Occipital lobe (tissue), 2 donors: Measurements from ENCODE around the gene GUCY2F. TPM values are rescaled to one million over a fixed set of nuclear protein-coding genes. Genes with fewer than 3 reads are reported as not detected.

Experiments
- DNase-seq: peaks from one replicate; lab custom pipeline; 2025; lab: John Stamatoyannopoulos, UW
- total RNA-seq: library from RNA; depleted of rRNA; stranded (reverse); fragments of >200 nt; gene quantifications from one replicate; pipeline ENCODE4 v1.2.3, GENCODE V29; 2014

The GUCY2F gene
- total RNA-seq, 1 donor from 2014 or later = under 0.01 TPM

DNA sequence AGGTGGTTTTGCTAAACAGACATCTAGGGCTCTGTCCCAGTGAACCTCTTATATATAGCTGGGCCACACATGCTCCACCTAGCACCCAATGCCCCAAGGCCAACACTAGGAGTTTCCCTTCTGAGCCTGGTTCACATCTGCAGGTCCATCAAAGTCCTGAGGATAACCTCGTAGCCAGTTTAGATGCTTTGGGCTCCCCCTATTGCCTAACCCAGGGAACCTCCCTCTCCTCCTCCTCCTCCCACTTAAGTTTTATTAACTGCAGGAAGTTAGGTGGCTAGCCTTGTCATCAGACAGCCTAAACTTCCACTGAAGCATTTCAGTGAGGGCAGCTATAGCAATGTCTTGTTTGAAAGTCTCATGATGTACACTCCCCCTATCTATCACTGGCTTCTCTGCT is 88.0 kb downstream of the GUCY2F start:
- DNase-seq = no peak

DNA sequence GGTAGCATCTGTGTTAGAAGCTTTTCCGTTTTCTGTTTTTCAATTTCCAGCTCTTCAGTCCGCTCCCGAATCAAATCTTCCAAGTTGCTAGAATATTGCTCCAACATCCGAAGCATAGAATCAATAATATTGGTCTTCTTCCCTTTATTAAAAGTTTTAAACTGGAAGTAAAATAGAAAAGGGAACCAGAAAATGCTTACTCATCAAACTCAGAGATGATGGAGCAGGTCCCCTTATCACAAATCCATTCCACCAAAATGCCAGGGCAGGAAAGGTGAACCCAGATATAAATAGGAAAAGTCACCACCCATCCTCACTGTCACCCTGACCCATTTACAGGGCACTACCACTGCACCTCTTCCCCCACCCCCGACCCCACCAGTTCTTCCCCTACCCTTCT is 89.0 kb downstream of the GUCY2F start:
- DNase-seq = no peak

DNA sequence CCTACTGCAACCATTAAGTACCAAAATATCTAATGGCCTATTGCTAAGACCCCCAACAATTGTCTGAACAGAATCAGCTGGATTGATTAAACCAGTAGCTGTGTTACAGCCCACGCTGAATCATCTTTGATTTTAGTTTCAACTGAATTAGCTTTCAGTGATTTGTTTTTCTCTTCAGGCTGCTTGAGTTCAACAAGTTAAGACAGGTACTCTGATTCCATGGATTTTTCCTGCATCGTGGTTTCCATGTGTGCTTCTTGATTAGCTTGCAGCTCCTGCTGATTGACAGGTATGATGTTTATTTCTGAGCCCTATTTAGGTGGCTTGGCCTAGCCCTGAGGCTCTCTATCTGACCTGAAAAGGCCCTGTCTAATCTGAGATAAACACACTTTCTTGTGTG is 91.3 kb downstream of the GUCY2F start:
- DNase-seq = no peak

DNA sequence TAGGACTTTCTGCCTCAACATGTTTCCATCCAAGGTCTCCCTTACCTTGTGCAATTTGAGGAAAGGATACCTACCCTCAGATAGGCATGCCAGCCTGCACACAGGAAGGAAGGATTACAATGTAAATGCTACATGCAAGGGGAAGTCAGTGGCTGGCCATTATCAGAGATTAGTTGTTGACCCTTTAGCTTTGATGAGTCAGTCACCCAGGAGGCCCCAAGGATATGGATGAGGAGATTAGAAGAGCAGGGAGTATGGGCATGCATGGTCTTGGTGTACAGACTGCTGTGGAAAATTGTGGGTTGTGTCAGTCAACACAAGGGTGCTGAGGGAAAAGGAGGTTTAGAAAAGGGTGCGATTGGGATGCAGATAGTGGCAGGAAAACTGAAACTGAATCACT is 92.0 kb downstream of the GUCY2F start:
- DNase-seq = no peak

DNA sequence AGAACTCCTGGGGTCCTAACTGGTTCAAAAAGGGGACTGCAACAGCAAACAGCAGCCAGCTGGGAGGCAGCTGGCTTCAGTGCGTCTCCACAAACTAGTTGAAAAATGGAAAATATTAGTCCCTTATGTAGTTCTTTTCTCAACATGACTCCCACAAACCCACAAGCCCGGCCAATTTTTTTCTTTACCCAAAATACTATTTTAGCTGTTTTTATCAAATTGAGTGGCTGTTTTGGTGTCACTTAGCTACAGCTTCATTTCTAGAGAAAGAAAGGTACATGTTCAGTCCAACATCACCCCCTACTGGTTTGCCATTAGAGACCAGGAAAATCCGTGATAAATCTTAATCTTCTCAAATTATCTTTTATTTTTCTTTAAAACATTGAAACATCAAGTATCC is 97.2 kb downstream of the GUCY2F start:
- no peak for DNase-seq

DNA sequence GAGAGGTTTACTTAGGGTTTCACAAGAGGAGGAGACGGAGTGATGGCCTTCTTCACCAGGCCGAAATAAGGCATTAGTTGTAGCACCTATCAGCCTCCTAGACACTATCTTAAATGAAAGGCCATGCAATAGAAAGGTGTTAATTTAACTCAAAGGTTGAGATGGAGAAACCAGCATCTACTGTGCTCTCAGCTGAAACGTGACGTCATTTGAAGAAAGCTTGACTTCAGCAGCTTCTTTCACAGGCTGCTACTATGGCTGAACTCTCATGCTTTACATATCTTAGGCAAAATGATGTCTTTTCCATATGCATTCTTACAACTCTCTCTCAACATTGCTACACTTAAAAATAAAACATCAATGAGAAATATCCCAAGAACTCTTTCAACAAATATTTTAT is 99.6 kb downstream of the GUCY2F start:
- no peak for DNase-seq

DNA sequence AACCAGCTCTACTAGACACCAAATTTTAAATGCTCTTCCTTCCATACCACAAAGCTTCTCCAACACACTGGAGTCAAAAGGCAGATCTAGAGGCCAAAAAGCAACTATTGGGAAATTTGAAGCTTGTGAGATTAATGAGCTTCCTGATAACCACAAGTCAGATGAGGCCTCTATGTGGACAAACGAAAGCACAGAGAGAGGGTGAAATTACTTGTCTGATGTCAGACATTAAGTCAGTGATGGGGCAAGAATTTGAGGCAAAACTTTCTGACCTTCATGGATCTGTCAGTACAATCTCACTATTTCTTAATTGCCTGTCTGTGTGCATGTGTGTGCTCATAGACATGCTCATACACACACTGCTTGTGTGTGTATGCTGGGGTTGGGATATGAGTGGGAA is 103.6 kb downstream of the GUCY2F start:
- DNase-seq = no peak

DNA sequence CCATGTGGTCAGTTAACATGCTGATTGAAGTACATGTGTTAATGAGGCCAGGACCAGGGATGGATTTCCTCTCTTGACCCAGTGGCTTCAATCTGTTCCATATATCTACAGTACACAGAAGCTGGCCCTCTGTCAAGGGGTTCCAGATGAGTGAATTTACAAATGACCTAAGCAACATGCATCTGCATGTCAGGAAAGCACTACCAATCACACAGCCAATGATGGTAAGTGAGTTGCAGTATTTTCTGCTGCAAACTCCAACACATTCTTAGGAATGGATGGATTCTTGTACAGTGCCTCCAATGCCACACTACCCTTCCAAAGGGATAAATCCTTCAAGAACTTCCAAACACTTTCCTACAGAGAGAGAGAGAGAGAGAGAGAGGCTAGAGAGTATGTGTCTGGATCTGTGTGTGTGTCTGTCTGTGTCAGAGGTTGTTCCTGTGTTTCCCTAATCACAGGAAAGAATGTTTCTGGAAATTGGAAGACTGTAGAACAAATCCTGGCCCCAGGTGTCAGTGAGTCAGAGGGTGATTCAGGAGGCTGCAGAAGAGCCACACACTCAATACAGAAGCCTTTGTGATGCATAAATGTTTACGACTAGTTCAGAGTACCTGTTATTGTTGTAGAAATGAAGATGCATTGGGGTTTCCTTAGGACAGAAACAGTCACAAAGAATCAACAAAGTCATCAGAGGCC is 107.5 kb downstream of the GUCY2F start:
- no peak for DNase-seq

DNA sequence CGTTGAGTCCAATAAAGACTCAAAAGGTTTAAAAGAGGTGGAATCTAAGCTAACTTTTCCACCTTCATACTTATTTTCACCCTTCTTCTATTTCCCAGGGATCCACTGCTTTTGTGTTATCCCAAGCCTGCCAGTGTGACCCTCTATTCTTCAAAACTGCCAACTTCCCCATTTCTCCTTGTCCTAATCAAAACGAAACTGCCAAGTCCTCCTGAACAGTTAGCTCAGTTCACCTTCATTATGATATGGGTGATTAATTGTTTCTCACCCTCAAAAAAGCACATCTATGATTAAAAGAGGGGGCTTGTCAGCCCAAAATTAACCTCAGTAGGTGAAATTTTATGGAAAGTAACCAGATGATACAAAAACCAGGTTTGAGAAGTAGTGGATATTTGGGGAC is 108.4 kb downstream of the GUCY2F start:
- no peak for DNase-seq

DNA sequence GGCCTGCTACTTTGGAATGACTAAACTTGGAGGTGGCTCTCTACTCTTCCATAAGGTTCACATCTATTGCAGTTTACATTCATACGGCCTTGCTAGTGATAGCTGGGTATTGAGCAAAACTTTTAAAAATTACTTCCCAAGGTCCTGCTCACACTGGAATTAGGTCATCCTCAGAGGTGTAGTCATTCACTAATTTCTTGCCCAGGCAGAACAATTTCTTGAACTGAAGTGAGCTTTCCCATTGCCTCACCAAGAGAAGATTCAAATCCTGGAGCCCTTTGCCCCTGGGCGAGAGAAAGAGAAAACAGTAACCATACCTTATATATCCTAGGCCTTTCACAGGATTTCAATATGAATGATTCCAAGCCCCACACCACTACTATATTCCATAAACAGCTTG is 109.2 kb downstream of the GUCY2F start:
- DNase-seq = no peak

DNA sequence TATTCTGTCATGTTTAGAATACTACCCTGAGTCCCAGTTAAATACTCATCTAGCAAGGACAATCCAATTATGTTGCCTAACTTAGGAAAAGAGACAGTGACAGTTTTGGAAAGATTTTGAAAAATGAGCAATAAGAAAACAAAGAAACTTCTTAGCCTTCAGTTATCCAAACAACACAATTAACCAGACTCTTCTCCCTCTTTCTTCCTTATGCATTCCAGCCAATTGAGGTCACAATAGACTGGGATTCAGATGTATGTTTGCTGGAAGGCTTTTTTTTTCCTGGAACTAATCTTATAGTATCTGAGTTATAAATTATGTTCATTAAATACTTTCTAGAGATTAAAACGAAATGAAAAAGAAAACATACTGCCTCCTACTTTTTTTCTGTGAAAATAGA is 109.6 kb downstream of the GUCY2F start:
- no peak for DNase-seq

DNA sequence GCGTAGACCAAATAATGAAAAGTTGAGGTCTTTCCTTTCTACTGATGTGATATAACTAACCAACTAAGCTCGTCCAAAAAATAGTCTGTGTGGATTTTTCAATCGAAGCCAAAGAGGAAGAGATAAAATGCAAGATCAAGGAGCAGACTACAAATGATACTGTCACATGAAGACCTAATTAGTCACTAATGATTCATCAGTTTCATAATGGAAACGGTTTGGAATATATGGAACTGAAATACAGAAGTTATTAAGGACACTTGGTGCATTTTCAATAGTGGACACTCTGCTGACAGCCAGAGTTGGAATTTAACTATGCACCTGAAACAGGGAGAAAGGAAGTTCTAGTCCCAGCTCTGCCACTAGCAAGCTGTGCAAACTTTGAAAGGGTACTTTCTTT is 119.8 kb downstream of the GUCY2F start:
- no peak for DNase-seq

DNA sequence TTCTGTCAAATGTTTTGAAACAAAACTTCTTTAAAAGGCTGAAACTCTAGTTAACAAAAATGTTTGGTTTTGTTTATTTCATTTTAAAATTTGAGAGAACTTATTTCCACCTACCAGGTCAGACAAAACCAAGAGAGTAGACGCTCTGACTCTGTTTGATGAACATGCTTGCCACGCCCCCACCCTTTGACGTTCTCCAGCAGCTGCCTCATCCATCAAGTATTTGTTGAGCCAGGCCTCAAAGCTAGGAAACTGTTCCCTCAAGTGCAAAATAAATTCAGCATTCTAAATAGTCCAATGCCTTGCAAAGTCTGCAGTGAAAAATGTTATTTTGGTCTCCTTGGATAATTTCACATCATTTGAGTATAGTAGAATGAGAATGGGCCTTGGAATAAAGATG is 121.6 kb downstream of the GUCY2F start:
- no peak for DNase-seq

DNA sequence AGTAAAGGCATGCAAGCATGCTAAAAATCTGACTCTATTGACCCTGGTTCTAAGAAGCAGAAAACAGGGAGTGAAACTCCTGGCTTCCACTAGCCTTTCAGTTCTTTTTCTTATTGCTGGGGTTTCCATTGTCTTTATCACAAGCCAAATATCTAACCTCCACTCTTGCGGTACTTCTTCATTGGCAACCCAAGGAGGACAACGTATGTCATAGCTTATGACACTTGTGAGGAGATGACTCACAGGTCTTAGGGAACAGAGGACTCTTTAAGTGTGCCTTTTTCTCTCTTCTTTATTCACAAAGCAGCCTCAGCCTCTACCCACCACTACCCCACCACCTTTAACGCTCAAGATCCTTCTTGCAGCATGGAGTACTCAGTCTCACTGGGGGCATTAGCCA is 124.2 kb downstream of the GUCY2F start:
- no peak for DNase-seq

DNA sequence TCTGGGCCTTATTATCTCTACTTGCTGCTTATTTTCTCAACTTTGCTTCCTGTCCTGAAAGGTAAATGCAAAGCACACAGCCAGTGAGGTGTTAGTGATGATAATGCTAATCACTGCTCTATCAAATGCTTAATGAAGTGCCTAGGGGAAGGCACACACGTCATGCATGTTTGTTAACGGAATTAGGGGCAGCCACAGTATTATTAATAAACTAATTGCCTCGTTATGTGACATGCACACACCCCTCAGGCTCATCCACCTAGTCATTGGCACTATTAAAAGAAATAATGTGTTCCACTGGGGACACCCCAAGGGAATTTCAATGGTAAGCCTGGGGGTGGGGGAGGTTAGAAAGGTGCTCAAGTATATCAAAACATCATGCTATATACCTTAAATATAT is 125.2 kb downstream of the GUCY2F start:
- no peak for DNase-seq

DNA sequence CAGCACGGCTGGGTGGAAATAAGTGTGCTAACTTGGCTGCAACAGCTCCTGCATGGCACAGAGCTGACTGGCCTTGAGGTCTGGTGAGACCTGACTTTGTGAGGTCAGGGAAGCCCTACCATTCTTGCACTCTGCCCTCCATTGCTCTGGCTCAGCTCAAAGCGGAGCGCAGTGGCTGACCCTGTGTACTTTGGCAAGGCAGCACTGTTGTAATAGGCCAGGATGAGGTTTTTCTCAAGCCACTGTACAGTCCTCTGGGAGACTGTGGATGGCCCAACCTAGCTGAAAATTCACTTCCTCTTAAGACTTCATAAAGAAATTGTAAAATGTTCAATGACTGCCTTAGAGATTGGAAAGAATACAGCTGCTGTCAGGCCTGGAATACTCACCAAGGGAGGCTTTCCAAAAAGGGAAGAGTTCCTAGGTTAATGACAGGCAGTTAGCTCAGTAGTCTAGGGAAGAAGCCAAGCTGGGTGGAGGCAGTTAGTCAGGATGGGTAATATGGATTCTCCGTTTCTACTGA is 129.8 kb downstream of the GUCY2F start:
- DNase-seq = no peak

DNA sequence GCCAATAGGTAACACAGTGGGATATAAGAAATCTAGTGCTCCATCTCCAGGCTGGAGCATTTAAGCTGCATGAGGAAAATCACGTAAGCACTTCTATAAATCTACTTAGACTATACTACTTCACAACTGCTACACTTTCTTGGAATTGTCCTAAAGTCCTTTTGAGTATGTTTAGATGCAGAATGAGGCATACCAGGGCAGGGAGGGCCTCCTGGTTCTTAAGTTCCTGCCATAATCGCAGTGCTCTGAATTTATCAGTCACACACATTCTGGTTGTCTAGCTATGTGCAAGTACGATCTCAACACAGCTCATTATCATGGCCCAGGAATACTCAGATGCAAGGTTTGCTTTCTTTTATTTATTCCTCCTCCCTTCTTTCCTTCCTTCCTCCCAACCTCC is 130.3 kb downstream of the GUCY2F start:
- DNase-seq = no peak

DNA sequence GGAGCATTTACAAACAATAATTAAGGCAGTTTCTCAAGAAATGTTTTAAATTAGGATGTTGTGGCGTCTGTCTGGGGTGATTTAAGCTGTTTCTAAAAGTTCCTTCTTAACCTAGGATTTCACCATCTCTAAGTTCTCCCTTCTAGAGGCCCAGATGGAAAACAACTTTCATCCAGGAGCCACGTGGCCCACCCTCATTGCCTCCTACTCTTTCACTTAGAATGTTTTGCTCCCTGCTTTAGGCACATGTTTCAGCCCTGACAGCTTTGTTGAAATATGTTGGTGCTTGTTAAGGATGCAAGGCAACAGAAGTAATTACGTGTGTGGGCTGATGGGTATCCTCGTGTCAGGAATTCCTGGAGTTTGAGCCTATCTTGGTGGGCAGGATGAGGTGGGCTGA is 131.3 kb downstream of the GUCY2F start:
- no peak for DNase-seq

DNA sequence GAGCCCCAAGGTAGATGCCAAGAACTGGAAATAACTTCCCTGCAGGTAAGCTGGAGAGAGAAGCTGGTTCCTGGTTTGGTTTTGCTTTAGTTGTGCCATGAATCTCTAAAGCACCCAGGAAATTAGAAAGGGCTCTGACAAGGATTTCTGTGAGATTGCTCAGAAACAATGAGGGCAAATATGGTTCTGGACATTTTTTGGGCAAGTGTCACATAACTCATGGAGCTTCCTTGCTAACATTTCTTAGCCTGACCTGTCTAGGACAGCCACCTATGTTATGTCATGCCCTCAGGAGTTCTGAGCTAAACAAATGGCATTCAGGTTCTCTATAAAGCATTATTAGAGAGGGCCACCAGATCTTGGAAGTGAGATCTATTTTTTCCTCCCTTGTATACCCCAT is 131.8 kb downstream of the GUCY2F start:
- no peak for DNase-seq

DNA sequence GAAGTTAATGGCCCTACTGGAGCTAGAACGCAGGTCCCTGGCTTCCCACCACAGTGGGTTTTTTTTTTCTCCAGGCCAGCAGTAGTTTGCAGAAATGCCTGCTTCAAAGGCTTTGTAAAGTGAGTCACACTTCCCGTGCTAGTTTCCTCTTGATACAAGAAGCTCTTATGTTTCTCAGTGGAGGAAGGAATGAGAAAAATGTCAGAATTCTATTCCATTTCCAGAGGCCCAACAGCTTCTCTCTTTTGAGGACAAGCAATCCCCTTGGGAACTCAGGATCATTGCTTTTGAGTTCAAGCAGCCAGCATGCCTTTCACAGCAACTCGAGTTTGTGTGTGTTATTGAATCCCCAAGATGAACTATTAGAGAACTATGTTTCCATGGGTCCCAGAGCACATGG is 134.3 kb downstream of the GUCY2F start:
- DNase-seq = no peak

DNA sequence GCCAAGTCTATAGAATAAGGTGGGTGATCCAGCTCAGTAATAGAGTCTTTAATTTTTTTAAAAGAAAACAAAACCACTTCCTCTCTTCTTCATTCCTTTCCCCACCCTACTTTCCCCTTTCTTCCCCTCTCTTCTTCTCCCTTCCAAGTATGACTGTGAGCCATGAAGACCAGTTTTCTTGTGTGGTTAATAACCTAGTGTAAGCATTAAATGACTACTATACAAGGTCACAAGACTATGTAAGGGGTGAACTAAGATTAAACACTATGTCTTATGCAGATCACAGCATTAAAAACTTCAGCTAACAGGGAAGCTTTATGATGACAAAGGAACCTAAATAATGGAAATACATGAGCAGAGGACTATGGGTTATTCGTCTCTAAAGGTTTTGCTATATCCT is 135.4 kb downstream of the GUCY2F start:
- DNase-seq = no peak

DNA sequence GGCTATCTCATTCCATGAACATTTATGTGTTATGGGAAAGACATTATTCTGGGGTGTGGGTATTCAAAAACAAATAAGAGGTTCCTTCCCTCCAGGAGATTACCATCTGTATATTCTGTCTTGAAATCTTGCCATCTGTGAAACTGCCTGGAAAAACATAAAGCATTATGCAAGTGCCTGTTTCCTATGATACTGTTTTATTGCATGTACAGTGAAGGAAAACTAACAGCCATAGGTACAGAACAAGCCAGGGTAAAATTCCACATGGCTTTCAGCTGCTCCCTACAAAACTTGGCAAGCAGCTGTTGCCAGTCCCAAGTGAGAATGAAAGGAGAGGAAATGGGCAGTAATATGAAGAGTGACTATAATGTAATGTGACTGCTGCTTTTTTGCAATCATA is 136.0 kb downstream of the GUCY2F start:
- no peak for DNase-seq

DNA sequence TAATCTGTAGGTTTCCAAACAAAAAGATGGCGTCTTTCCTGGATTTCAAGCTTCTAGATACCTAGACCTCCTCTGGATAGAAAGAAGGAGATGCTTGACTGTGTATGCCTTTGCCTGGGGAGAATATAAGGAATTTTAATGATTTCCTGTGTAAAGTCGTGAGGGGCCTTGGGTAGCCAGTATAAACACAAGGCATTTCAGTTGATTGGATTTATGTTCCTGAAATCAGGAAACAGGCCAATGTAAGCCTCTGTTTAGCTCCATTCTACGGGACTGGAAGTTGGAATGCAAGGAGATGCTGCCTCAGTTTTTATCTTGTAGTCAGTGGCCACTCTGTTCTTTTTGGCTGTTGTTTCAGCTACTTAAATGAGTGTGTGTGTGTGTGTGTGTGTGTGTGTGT is 137.2 kb downstream of the GUCY2F start:
- DNase-seq = no peak

DNA sequence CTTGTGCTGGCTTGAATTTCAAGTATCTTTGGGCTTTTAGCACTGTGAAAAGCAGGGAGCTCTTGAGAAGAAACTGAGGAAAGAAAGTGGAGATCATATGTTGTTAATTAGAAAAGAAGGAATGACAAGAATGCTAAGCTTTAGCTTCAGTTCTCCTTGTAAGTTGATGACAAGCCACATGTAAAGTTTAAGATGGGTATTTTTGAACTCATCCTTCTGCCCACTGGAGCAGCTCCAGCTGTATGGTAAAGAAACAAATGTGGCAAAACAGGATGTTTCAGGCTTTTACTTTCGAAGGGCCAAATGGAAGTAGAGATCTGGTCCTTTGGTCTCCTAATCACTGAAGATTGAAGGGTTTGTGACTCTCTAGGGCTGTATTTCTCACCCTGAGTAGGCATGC is 137.8 kb downstream of the GUCY2F start:
- DNase-seq = no peak
